SK-N-SH (cell line): ENCODE results near the gene TRNP1. TPM values are rescaled to one million over a fixed set of nuclear protein-coding genes. Genes with fewer than 3 reads are reported as not detected.

Experiments used
- CTCF ChIA-PET: fragments of 300-600, 350-600 bp; formaldehyde crosslinking; extraction: SDS; loops from one replicate; lab custom pipeline; 2021; lab: Yijun Ruan, JAX
- POLR2A ChIA-PET: fragments of 350-600 bp; sonication (Branson Sonifier 250); formaldehyde crosslinking; extraction: SDS; loops from one replicate; lab custom pipeline; 2020; ENCODE audit warnings: antibody characterized with exemption, inconsistent platforms; lab: Yijun Ruan, JAX
- DNase-seq: peaks from one replicate; pipeline ENCODE4 v3.0.0; 2012
- H2AFZ ChIP-seq: fragments of 200-600 bp; sonication (generic); 2 replicates; pipeline ENCODE4 v1.8.1; 2016; ENCODE audit warnings: antibody characterized with exemption, mild to moderate bottlenecking, low read depth
- H3F3A ChIP-seq: fragments of 200-600 bp; sonication (generic); replicated peaks from 2 replicates; pipeline ENCODE3; 2016; ENCODE audit warnings: antibody characterized with exemption, mild to moderate bottlenecking; ENCODE audit not compliant: insufficient read depth
- H3K27ac ChIP-seq, 2 experiments: fragments of 200-500 bp in 1 of 2; fragments of 200-600 bp in 1 of 2; sonication (Bioruptor generic) in 1 of 2; sonication (generic), shearing (Covaris generic) in 1 of 2; 2 replicates each; pipeline versions ENCODE4 v1.5.1 to v1.6.1; 2014 to 2016; ENCODE audit warnings: low read depth in 2 of 2, inconsistent platforms in 1 of 2, low read length in 1 of 2, mild to moderate bottlenecking in 1 of 2, mixed read lengths in 1 of 2
- H3K27me3 ChIP-seq: fragments of 200-600 bp; sonication (generic), shearing (Covaris generic); 2 replicates; pipeline ENCODE4 v1.6.1; 2016; ENCODE audit warnings: mixed run types; ENCODE audit not compliant: insufficient read depth
- H3K36me3 ChIP-seq, 2 experiments: fragments of 200-500 bp in 1 of 2; fragments of 200-600 bp in 1 of 2; sonication (Bioruptor generic) in 1 of 2; sonication (generic) in 1 of 2; replicated peaks in 1 of 2; 2 replicates each; pipeline versions ENCODE3 to v1.5.1; 2014 to 2016; ENCODE audit warnings: low read length in 1 of 2, mild to moderate bottlenecking in 1 of 2; ENCODE audit not compliant: insufficient read depth in 2 of 2, control insufficient read depth in 1 of 2
- H3K4me1 ChIP-seq, 2 experiments: fragments of 200-500 bp in 1 of 2; fragments of 200-600 bp in 1 of 2; sonication (Bioruptor generic) in 1 of 2; sonication (generic), shearing (Covaris generic) in 1 of 2; 2 replicates each; pipeline versions ENCODE4 v1.5.1 to v1.6.1; 2014 to 2016; ENCODE audit warnings: low read depth in 1 of 2, low read length in 1 of 2, mixed run types in 1 of 2; ENCODE audit not compliant: insufficient read depth in 2 of 2, control insufficient read depth in 1 of 2
- H3K4me2 ChIP-seq: fragments of 200-600 bp; sonication (generic), shearing (Covaris generic); 2 replicates; pipeline ENCODE4 v1.6.1; 2017; ENCODE audit warnings: mixed run types
- H3K4me3 ChIP-seq, 2 experiments: fragments of 200-500 bp in 1 of 2; fragments of 200-600 bp in 1 of 2; sonication (Bioruptor generic) in 1 of 2; sonication (generic), shearing (Covaris generic) in 1 of 2; 2 replicates each; pipeline versions ENCODE4 v1.5.1 to v1.8.1; 2014 to 2016; ENCODE audit warnings: low read depth in 2 of 2, inconsistent platforms in 1 of 2, low read length in 1 of 2, mild to moderate bottlenecking in 1 of 2, mixed read lengths in 1 of 2, moderate library complexity in 1 of 2
- H3K79me2 ChIP-seq: fragments of 200-600 bp; sonication (generic); 2 replicates; pipeline ENCODE4 v1.8.1; 2017; ENCODE audit warnings: mild to moderate bottlenecking; ENCODE audit not compliant: insufficient read depth
- H3K9ac ChIP-seq: fragments of 200-600 bp; sonication (generic); 2 replicates; pipeline ENCODE4 v1.6.1; 2017; ENCODE audit warnings: mixed run types
- H3K9me2 ChIP-seq: fragments of 200-600 bp; sonication (generic); 2 replicates; pipeline ENCODE4 v1.6.1; 2017; ENCODE audit warnings: mixed run types
- H3K9me3 ChIP-seq: fragments of 200-600 bp; sonication (generic); 2 replicates; pipeline ENCODE4 v1.6.1; 2017; ENCODE audit warnings: mixed run types, mild to moderate bottlenecking, moderate library complexity
- H4K20me1 ChIP-seq: fragments of 200-600 bp; sonication (generic); 2 replicates; pipeline ENCODE4 v1.6.1; 2017; ENCODE audit warnings: mild to moderate bottlenecking, mixed run types; ENCODE audit not compliant: insufficient read depth
- CHD2 ChIP-seq: fragments of 150-350 bp; IDR thresholded peaks from 2 replicates; pipeline ENCODE4 v1.6.1; 2018; ENCODE audit warnings: low read length; ENCODE audit not compliant: partially characterized antibody
- MEF2A ChIP-seq: IDR thresholded peaks from 2 replicates; pipeline ENCODE4 v1.4.0; 2012; ENCODE audit warnings: low read depth, borderline replicate concordance
- MXI1 ChIP-seq: IDR thresholded peaks from 2 replicates; pipeline ENCODE4 v1.6.1; 2012; ENCODE audit warnings: mild to moderate bottlenecking, low read depth, low read length, improper control_type of control experiment
- POLR2AphosphoS5 ChIP-seq: IDR thresholded peaks from 2 replicates; pipeline ENCODE4 v1.6.1; 2012; ENCODE audit warnings: low read depth, low read length
- RCOR1 ChIP-seq: fragments of 150-350 bp; IDR thresholded peaks from 2 replicates; pipeline ENCODE4 v1.6.1; 2017; ENCODE audit warnings: antibody characterized with exemption, low read length
- TCF12 ChIP-seq: IDR thresholded peaks from 2 replicates; pipeline ENCODE4 v1.4.0; 2012
- TEAD4 ChIP-seq: IDR thresholded peaks from 2 replicates; pipeline ENCODE4 v1.4.0; 2012; ENCODE audit warnings: mild to moderate bottlenecking, borderline replicate concordance; ENCODE audit not compliant: insufficient read depth
- USF2 ChIP-seq: fragments of 150-350 bp; IDR thresholded peaks from 2 replicates; pipeline ENCODE4 v1.6.1; 2017; ENCODE audit warnings: antibody characterized with exemption, low read length, low read depth, borderline replicate concordance
- WGBS: methylation state at CpG from one replicate; pipeline ENCODE4 v1.1.6; 2017; ENCODE audit warnings: low lambda C conversion rate; 5-methylcytosine and 5-hydroxymethylcytosine counted together
- polyA plus RNA-seq, 3 experiments: library from polyadenylated mRNA; depleted of rRNA; stranded (reverse); fragments of >200 nt; gene quantifications; 2 replicates each; pipeline ENCODE4 v1.2.3, GENCODE V29; 2012
- TF ChIP-seq, protein P1 (sequence below): fragments of 150-350 bp; IDR thresholded peaks from 2 replicates; pipeline ENCODE4 v1.6.1; 2016; ENCODE audit warnings: mild to moderate bottlenecking, low read depth, low read length
- TF ChIP-seq, protein P2 (sequence below): IDR thresholded peaks from 2 replicates; pipeline ENCODE4 v1.6.1; 2012; ENCODE audit warnings: mild to moderate bottlenecking, low read depth, low read length, moderate library complexity
- TF ChIP-seq, protein P3 (sequence below): IDR thresholded peaks from 2 replicates; pipeline ENCODE4 v1.4.0; 2012; ENCODE audit warnings: low read depth

Gene TRNP1
- polyA plus RNA-seq, 1 of the 3 experiments (the other 2 are of a cell fraction): 8.8 TPM

DNA sequence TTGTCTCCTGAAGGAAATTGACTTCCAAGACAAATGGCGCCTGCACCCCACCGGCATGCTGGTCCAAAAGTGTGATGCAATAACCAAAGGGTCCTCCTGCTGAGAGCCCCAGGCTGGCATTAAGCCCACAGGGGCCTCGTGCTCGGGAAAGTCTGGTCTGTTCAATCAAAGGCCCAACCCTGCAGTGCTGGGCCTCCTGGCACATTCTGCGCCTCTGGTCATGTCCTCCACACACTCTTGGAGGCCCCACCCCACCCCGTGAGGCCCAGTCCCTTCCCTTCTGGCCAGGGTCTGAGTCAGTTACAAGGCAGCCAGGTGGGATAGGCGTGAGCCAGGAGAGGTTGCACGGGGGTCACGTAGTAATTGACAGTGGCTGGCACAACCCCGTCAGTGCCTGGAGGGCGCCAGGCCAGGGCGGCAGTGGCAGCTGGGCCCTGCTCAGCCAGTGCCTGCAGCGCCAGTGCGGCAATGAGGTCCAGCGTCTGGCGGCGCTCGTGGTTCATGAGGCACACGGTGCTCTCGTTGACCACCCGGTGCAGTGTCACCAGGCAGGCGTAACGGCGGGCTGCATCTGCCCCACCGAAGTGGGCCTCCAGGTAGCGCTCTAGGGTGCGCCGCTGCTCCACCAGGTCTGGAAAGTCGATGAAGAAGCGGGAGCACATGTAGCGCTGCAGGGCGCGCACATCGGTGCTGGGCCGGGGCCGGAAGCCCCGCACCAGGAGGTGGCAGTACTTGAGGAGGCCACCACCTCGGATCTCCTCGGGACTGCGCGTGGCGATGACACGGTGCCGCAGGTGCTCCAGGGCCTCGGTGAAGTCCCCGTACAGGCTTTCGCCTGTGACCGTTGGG, 12.4 kb downstream of the TRNP1 start:
- no peak for DNase-seq
- ChIA-PET POLR2A (no interaction called here), CTCF (interaction anchor here (0.8 to 1.8 kb wide), 6 partner anchors 8 to 91 kb away, joined by 3 to 9 read pairs (median 5); no protein-coding TSS in a partner anchor)
- H3K36me3 ChIP-seq: no peaks in the 10 kb centered on the region
- peaks cover 12 to 13% of the 10 kb centered on the region in 2 experiments; a peak in 3 of 4 replicates for H3K4me1 ChIP-seq
- H3K4me2 ChIP-seq: no peak overlapping the region
- H3K9me2 ChIP-seq: no peaks in the 10 kb centered on the region
- H2AFZ ChIP-seq: no peak overlapping the region
- H4K20me1 ChIP-seq: no peaks in the 10 kb centered on the region
- no peak overlapping the region for H3K27ac ChIP-seq
- no peaks in the 10 kb centered on the region for H3K9me3 ChIP-seq
- no peak overlapping the region for H3K4me3 ChIP-seq
- WGBS: 91% methylated on average over 15 of the region's 48 CpGs
- no peaks in the 10 kb centered on the region for H3F3A ChIP-seq
- no peak for TF ChIP-seq MEF2A
- TF ChIP-seq TCF12: no peak
- TF ChIP-seq POLR2AphosphoS5: no peak
- TF ChIP-seq, protein P1, sequence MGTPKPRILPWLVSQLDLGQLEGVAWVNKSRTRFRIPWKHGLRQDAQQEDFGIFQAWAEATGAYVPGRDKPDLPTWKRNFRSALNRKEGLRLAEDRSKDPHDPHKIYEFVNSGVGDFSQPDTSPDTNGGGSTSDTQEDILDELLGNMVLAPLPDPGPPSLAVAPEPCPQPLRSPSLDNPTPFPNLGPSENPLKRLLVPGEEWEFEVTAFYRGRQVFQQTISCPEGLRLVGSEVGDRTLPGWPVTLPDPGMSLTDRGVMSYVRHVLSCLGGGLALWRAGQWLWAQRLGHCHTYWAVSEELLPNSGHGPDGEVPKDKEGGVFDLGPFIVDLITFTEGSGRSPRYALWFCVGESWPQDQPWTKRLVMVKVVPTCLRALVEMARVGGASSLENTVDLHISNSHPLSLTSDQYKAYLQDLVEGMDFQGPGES: no peak
- TF ChIP-seq RCOR1: no peak
- TF ChIP-seq USF2: no peak
- TF ChIP-seq, protein P2, sequence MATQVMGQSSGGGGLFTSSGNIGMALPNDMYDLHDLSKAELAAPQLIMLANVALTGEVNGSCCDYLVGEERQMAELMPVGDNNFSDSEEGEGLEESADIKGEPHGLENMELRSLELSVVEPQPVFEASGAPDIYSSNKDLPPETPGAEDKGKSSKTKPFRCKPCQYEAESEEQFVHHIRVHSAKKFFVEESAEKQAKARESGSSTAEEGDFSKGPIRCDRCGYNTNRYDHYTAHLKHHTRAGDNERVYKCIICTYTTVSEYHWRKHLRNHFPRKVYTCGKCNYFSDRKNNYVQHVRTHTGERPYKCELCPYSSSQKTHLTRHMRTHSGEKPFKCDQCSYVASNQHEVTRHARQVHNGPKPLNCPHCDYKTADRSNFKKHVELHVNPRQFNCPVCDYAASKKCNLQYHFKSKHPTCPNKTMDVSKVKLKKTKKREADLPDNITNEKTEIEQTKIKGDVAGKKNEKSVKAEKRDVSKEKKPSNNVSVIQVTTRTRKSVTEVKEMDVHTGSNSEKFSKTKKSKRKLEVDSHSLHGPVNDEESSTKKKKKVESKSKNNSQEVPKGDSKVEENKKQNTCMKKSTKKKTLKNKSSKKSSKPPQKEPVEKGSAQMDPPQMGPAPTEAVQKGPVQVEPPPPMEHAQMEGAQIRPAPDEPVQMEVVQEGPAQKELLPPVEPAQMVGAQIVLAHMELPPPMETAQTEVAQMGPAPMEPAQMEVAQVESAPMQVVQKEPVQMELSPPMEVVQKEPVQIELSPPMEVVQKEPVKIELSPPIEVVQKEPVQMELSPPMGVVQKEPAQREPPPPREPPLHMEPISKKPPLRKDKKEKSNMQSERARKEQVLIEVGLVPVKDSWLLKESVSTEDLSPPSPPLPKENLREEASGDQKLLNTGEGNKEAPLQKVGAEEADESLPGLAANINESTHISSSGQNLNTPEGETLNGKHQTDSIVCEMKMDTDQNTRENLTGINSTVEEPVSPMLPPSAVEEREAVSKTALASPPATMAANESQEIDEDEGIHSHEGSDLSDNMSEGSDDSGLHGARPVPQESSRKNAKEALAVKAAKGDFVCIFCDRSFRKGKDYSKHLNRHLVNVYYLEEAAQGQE: no peak
- TF ChIP-seq CHD2: no peak
- no peak for TF ChIP-seq TEAD4
- TF ChIP-seq MXI1: no peak
- TF ChIP-seq, protein P3, sequence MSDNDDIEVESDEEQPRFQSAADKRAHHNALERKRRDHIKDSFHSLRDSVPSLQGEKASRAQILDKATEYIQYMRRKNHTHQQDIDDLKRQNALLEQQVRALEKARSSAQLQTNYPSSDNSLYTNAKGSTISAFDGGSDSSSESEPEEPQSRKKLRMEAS: no peak
- TF ChIP-seq, all 33 proteins: peak for 0
- 0 out of 2 replicates have a peak, but pooled peaks cover 3% of the 10 kb centered on the region for H3K79me2 ChIP-seq
- no peak overlapping the region for H3K9ac ChIP-seq
- H3K27me3 ChIP-seq: no peaks in the 10 kb centered on the region
